H1 (cell line): ENCODE measurements around the gene TEAD3.

ENCODE experiments used
- CEBPB ChIP-seq: IDR thresholded peaks from 2 replicates; pipeline ENCODE4 v1.6.1; 2012; ENCODE audit warnings: low read depth, low read length
- EZH2 ChIP-seq: fragments of 200-600 bp; sonication (generic); IDR thresholded peaks from 2 replicates; pipeline ENCODE4 v1.7.1; 2012; ENCODE audit warnings: low read depth, mild to moderate bottlenecking, moderate library complexity, low read length, inconsistent platforms; ENCODE audit not compliant: severe bottlenecking
- NANOG ChIP-seq: IDR thresholded peaks from 2 replicates; pipeline ENCODE4 v1.6.1; 2011; ENCODE audit warnings: low read length, low read depth, mild to moderate bottlenecking, inconsistent platforms; ENCODE audit not compliant: insufficient read depth, poor library complexity, severe bottlenecking
- SIN3A ChIP-seq, 2 experiments: IDR thresholded peaks in 1 of 2; conservative IDR thresholded peaks in 1 of 2; 2 replicates each; pipeline ENCODE4 v1.6.1; 2011 to 2012; ENCODE audit warnings: low read length in 2 of 2, improper control_type of control experiment in 1 of 2, low read depth in 1 of 2, mild to moderate bottlenecking in 1 of 2
- TAF1 ChIP-seq: IDR thresholded peaks from 2 replicates; pipeline ENCODE4 v1.6.1; 2011; ENCODE audit warnings: mild to moderate bottlenecking, low read depth, low read length
- TAF7 ChIP-seq: optimal IDR thresholded peaks from 2 replicates; pipeline ENCODE3; 2011; ENCODE audit warnings: low read depth, mild to moderate bottlenecking, inconsistent platforms, low read length, moderate library complexity, borderline replicate concordance
- TF ChIP-seq, protein P1 (sequence below), 3 experiments: IDR thresholded peaks; 1 replicate in 2 of 3; 2 replicates in 1 of 3; pipeline versions ENCODE4 v1.5.1 to v1.6.1; 2011; ENCODE audit warnings: low read length in 3 of 3, mild to moderate bottlenecking in 3 of 3, inconsistent platforms in 2 of 3, low read depth in 1 of 3, moderate library complexity in 1 of 3; ENCODE audit not compliant: insufficient read depth in 1 of 3; ENCODE audit errors: control extremely low read depth in 1 of 3

DNA sequence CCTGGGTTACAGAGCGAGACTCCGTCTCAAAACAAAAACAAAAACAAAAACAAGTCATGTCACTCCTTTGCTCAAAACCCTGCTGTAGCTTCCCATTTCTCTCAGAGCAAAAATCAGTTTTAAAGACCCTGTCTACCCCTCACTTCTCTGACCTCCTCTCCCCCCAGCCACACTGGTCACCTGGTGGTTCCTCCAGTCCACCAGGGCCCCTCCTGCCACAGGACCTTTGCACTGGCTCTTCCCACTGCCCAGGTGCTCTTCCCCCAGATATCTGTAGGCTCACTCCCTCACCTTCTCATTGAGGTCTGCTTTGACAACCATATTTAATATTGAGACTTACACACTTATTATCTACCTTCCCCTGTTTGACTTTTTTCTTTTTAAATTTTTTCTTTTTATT is 4.9 kb upstream of the TEAD3 start:
- TF ChIP-seq SIN3A (conservative IDR thresholded peaks at IDR 0.05 in 1 of 2, IDR thresholded peaks at IDR 0.05 in 1 of 2; ENCODE audit: low read depth in 1 of 2, low read length in 2 of 2) (no peak), EZH2 (no peak), NANOG (no peak), TAF1 (no peak), TAF7 (no peak), CEBPB (no peak)
- TF ChIP-seq, protein P1, sequence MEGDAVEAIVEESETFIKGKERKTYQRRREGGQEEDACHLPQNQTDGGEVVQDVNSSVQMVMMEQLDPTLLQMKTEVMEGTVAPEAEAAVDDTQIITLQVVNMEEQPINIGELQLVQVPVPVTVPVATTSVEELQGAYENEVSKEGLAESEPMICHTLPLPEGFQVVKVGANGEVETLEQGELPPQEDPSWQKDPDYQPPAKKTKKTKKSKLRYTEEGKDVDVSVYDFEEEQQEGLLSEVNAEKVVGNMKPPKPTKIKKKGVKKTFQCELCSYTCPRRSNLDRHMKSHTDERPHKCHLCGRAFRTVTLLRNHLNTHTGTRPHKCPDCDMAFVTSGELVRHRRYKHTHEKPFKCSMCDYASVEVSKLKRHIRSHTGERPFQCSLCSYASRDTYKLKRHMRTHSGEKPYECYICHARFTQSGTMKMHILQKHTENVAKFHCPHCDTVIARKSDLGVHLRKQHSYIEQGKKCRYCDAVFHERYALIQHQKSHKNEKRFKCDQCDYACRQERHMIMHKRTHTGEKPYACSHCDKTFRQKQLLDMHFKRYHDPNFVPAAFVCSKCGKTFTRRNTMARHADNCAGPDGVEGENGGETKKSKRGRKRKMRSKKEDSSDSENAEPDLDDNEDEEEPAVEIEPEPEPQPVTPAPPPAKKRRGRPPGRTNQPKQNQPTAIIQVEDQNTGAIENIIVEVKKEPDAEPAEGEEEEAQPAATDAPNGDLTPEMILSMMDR (IDR thresholded peaks at IDR 0.05; ENCODE audit: control extremely low read depth in 1 of 3, insufficient read depth in 1 of 3, low read depth in 1 of 3, low read length in 3 of 3), result no peak
